Measurements from ENCODE around the gene CELA2A. TPM values are rescaled to one million over a fixed set of nuclear protein-coding genes. Genes with fewer than 3 reads are reported as not detected.
"Not testable (repeated sequence)": the region's sequence is repeated elsewhere in the genome, so short reads cannot be mapped to it uniquely, and the experiment has no call there.

CELA2A gene
- polyA plus RNA-seq, 1 of the 3 experiments (the other 2 are of a cell fraction), result not detected

DNA sequence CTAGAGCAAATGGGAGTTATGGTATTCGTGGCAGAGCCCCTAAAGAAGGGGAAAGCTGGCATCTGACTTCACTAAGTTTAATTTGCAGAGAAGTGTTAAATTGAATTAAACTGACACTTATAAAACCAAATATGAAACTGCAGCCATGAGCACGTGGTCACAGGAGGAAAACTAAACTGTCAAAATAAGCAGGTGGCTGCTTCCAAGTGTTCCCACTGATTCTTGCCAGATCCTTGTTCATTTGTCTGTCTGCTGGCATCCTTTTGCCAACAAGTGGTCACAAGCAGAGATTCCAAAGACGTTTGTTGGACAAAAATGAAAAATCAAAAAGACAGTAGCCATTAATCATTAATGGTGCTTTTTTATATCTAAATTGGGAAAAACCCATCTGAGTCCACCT, 12.8 kb downstream of the CELA2A start (continued):
- TF ChIP-seq, protein P1, sequence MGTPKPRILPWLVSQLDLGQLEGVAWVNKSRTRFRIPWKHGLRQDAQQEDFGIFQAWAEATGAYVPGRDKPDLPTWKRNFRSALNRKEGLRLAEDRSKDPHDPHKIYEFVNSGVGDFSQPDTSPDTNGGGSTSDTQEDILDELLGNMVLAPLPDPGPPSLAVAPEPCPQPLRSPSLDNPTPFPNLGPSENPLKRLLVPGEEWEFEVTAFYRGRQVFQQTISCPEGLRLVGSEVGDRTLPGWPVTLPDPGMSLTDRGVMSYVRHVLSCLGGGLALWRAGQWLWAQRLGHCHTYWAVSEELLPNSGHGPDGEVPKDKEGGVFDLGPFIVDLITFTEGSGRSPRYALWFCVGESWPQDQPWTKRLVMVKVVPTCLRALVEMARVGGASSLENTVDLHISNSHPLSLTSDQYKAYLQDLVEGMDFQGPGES (IDR thresholded peaks at IDR 0.05; ENCODE audit: low read depth, low read length), result no peak
- no peak for TF ChIP-seq CHD2 (IDR thresholded peaks at IDR 0.05; ENCODE audit: low read length, partially characterized antibody)
- no peak for TF ChIP-seq RCOR1 (IDR thresholded peaks at IDR 0.05; ENCODE audit: low read length)

DNA sequence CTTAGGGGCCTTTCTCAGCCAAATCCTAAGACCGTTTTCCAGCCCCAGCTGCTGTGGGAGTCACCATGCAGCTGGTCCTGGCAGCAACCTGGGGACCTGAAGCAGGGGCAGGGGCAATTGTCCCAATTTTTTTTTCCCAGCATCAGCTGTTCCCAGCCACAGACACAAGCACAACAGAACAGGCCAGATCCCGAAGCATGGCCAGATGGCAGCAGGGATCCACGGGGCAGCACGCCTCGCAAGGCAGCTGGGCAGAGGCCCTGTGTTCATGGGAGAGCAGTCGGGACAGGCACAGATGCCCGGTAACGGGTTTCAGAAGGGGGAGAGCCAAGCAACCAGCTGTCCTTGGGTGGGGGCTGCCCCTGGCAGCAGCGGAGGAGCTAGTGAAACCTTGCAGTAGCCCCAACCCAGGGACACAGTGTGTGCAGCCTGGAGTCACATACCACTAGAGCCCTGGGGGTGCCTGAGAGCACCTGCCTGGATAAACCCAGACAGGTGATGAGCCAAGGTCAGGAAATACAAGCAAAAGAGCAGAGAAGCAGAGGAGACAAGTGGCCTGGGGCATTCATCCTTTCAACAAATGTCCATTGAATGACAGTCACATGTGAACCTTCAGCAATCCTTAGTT, 13.4 kb downstream of the CELA2A start:
- H3K9ac ChIP-seq; H3K9me3 ChIP-seq; H3K4me1 ChIP-seq (ENCODE audit: control insufficient read depth in 1 of 2, insufficient read depth in 2 of 2, low read depth in 1 of 2, low read length in 1 of 2); H3K4me2 ChIP-seq; H3K9me2 ChIP-seq; H2AFZ ChIP-seq (ENCODE audit: low read depth); H3K27ac ChIP-seq (ENCODE audit: low read depth in 2 of 2, low read length in 1 of 2); H3K36me3 ChIP-seq (replicated peaks in 1 of 2; ENCODE audit: control insufficient read depth in 1 of 2, insufficient read depth in 2 of 2, low read length in 1 of 2); H3K79me2 ChIP-seq (ENCODE audit: insufficient read depth); H3K4me3 ChIP-seq (ENCODE audit: low read depth in 2 of 2, low read length in 1 of 2); H4K20me1 ChIP-seq (ENCODE audit: insufficient read depth); DNase-seq; POLR2A ChIA-PET; H3F3A ChIP-seq (replicated peaks; ENCODE audit: insufficient read depth); H3K27me3 ChIP-seq (ENCODE audit: insufficient read depth): not testable (repeated sequence)
- CTCF ChIA-PET, result interaction anchor here (1.1 to 2.0 kb wide), 2 partner anchors 30 to 39 kb away, joined by 3 to 6 read pairs; no protein-coding TSS in a partner anchor
- WGBS (ENCODE audit: low lambda C conversion rate), result 56% methylated on average over 3 of the region's 9 CpGs

DNA sequence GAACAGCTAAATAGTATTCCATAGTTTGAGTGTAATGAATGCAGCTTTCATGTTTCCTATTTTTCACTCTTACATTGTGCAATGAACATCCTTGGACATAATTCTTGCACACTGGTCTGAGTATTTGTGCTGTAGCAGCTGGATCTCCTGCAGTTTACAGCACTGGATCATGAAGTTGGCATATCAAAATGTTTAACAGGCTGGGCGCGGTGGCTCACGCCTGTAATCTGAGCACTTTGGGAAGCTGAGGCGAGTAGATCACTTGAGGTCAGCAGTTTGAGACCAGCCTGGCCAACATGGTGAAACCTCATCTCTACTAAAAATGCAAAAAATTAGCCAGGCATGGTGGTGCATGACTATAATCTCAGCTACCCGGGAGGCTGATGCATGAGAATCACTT, 14.5 kb downstream of the CELA2A start:
- H3K79me2 ChIP-seq (ENCODE audit: insufficient read depth); H3K27ac ChIP-seq (ENCODE audit: low read depth in 2 of 2, low read length in 1 of 2); H2AFZ ChIP-seq (ENCODE audit: low read depth); H3F3A ChIP-seq (replicated peaks; ENCODE audit: insufficient read depth); H4K20me1 ChIP-seq (ENCODE audit: insufficient read depth); H3K9me3 ChIP-seq; H3K36me3 ChIP-seq (replicated peaks in 1 of 2; ENCODE audit: control insufficient read depth in 1 of 2, insufficient read depth in 2 of 2, low read length in 1 of 2); H3K27me3 ChIP-seq (ENCODE audit: insufficient read depth); H3K4me2 ChIP-seq; DNase-seq; H3K4me1 ChIP-seq (ENCODE audit: control insufficient read depth in 1 of 2, insufficient read depth in 2 of 2, low read depth in 1 of 2, low read length in 1 of 2); H3K4me3 ChIP-seq (ENCODE audit: low read depth in 2 of 2, low read length in 1 of 2); POLR2A ChIA-PET; H3K9ac ChIP-seq; H3K9me2 ChIP-seq: not testable (repeated sequence)
- WGBS (ENCODE audit: low lambda C conversion rate), result 88% methylated on average over 5 of the region's 5 CpGs
- CTCF ChIA-PET, result interaction anchor here (2.0 kb wide), 1 partner anchor 40 kb away, joined by 6 read pairs; no protein-coding TSS in a partner anchor

DNA sequence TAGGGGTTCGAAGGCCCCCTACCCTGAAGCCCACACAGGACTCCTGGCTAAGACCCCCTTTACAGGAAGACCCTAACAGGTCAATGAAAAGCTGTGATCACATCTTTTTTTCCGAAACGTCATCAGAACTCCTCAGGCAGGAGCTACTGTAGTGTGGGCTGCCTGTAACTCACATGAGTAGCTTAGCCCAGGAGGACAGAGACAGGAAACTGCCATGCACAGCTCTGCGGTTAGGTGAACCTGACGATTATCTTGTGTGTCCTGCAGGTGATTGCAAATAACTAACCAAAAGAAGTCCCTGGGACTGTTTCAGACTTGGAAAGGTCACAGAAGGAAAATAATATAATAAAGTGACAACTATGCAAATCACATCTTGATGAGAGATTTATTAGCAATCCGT, 15.2 kb downstream of the CELA2A start:
- WGBS (ENCODE audit: low lambda C conversion rate), result 71% methylated on average over 4 of the region's 6 CpGs
- H3K4me3 ChIP-seq (ENCODE audit: low read depth in 2 of 2, low read length in 1 of 2); H3K27ac ChIP-seq (ENCODE audit: low read depth in 2 of 2, low read length in 1 of 2); H3K9ac ChIP-seq; H4K20me1 ChIP-seq (ENCODE audit: insufficient read depth); DNase-seq; H3K79me2 ChIP-seq (ENCODE audit: insufficient read depth); H3K9me3 ChIP-seq; POLR2A ChIA-PET; H2AFZ ChIP-seq (ENCODE audit: low read depth); H3K27me3 ChIP-seq (ENCODE audit: insufficient read depth); H3K9me2 ChIP-seq; H3K4me1 ChIP-seq (ENCODE audit: control insufficient read depth in 1 of 2, insufficient read depth in 2 of 2, low read depth in 1 of 2, low read length in 1 of 2); H3F3A ChIP-seq (replicated peaks; ENCODE audit: insufficient read depth); H3K36me3 ChIP-seq (replicated peaks in 1 of 2; ENCODE audit: control insufficient read depth in 1 of 2, insufficient read depth in 2 of 2, low read length in 1 of 2); H3K4me2 ChIP-seq: not testable (repeated sequence)
- CTCF ChIA-PET, result interaction anchor here (2.0 kb wide), 1 partner anchor 40 kb away, joined by 6 read pairs; no protein-coding TSS in a partner anchor

All from SK-N-SH (cell line).